Amniotic stem cell (primary cell): ENCODE data around the gene OR11G2.
"Not testable (repeated sequence)": the region's sequence is repeated elsewhere in the genome, so short reads cannot be mapped to it uniquely, and the experiment has no call there.

Experiments
- DNase-seq: peaks from one replicate; lab custom pipeline; 2025; lab: John Stamatoyannopoulos, UW

Gene OR11G2

GRCh38 chr14:20228681-20229080 is 38.0 kb downstream of the OR11G2 start, which contains the start of gene OR11H7:
Gene OR11H7, plus strand, starts transcription at chr14:20228981.
- no peak for DNase-seq

DNA sequence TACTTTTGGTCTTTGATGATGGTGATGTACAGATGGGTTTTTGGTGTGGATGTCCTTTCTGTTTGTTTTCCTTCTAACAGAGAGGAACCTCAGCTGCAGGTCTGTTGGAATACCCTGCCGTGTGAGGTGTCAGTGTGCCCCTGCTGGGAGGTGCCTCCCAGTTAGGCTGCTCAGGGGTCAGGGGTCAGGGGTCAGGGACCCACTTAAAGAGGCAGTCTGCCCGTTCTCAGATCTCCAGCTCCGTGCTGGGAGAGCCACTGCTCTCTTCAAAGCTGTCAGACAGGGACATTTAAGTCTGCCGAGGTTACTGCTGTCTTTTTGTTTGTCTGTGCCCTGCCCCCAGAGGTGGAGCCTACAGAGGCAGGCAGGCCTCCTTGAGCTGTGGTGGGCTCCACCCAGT is 44.7 kb downstream of the OR11G2 start:
- DNase-seq: not testable (repeated sequence)

DNA sequence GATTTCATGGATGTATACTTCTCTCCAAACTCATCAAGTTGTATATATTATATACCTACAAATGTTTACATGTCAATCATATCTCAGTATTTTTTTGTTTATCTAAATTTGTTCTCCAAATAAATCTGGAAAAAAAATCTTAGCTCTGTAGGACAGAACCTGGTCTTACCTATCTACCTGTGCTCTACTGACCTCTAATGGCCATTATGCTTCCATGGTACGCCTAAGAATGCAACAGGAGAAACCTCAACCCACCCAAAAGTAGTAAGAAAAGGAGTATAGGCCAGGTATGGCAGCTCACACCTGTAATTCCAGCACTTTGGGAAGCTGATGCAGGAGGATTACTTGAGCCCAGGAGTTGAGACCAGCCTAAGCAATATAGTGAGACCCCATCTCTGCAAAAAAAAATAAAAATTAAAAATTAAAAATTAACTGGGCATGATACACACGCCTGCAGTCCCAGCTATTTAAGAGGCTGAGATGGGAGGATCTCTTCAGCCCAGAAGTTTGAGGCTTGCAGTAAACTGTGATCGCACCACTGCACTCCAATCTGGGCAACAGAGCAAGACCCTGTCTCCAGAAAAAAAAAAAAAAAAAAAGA is 57.0 kb downstream of the OR11G2 start:
- no peak for DNase-seq
